Natural killer cell (primary cell): ENCODE data around the gene HSPB9. TPM values are rescaled to one million over a fixed set of nuclear protein-coding genes. Genes with fewer than 3 reads are reported as not detected.

ENCODE experiments used
- ATAC-seq, 3 donors: fragments of 150-1000 bp in 2 of 3; fragments of 200-7000 bp in 1 of 3; cut with Tn5 transposase; 1 replicate in 1 of 3; 2 replicates in 2 of 3; pipeline ENCODE4 v1.10.0; 2021; ENCODE audit warnings: mild to moderate bottlenecking in 2 of 3, moderate library complexity in 2 of 3
- DNase-seq, 2 donors: peaks; one replicate each; pipeline versions ENCODE4 v3.0.0 to v3.0.0-alpha.2; 2013 to 2021; ENCODE audit warnings: mixed read lengths in 1 of 2
- H3K27ac ChIP-seq: one replicate; pipeline ENCODE4 v1.5.1; 2013; ENCODE audit warnings: mild to moderate bottlenecking, low read length
- H3K27me3 ChIP-seq: one replicate; pipeline ENCODE4 v1.6.1; 2013; ENCODE audit warnings: low read length; ENCODE audit not compliant: control insufficient read depth, insufficient read depth
- H3K36me3 ChIP-seq: one replicate; pipeline ENCODE4 v1.6.1; 2013; ENCODE audit warnings: low read length; ENCODE audit not compliant: control insufficient read depth, insufficient read depth
- H3K4me1 ChIP-seq: one replicate; pipeline ENCODE4 v1.6.1; 2013; ENCODE audit warnings: low read length; ENCODE audit not compliant: control insufficient read depth, insufficient read depth
- H3K4me3 ChIP-seq: one replicate; pipeline ENCODE4 v1.5.1; 2013; ENCODE audit warnings: low read length
- H3K9me3 ChIP-seq: one replicate; pipeline ENCODE4 v1.6.1; 2013; ENCODE audit warnings: low read length; ENCODE audit not compliant: control insufficient read depth, insufficient read depth
- H3K27ac Mint-ChIP-seq, 2 donors: one replicate each; pipeline ENCODE4 v1.8.0; 2022; ENCODE audit warnings: mild to moderate bottlenecking in 2 of 2, mixed read lengths in 2 of 2, moderate library complexity in 1 of 2
- H3K27me3 Mint-ChIP-seq, 2 donors: one replicate each; pipeline ENCODE4 v1.8.0; 2022; ENCODE audit warnings: low read depth in 2 of 2, mixed read lengths in 2 of 2
- H3K36me3 Mint-ChIP-seq: one replicate; pipeline ENCODE4 v1.8.0; 2022; ENCODE audit warnings: mixed read lengths
- H3K4me1 Mint-ChIP-seq, 2 donors: one replicate each; pipeline ENCODE4 v1.8.0; 2022; ENCODE audit warnings: mixed read lengths in 2 of 2
- H3K4me3 Mint-ChIP-seq: one replicate; pipeline ENCODE4 v1.8.0; 2022; ENCODE audit warnings: mild to moderate bottlenecking, moderate library complexity, mixed read lengths
- H3K9me3 Mint-ChIP-seq, 2 donors: one replicate each; pipeline ENCODE4 v1.8.0; 2022; ENCODE audit warnings: mixed read lengths in 2 of 2
- WGBS: methylation state at CpG from one replicate; pipeline ENCODE4 v1.1.7; 2013; ENCODE audit warnings: missing lambda C conversion rate; ENCODE audit not compliant: insufficient coverage; 5-methylcytosine and 5-hydroxymethylcytosine counted together
- intact Hi-C: fragments of 100-400 bp; cut with micrococcal nuclease; formaldehyde crosslinking; loops from one replicate; pipeline ENCODE4 v1.14.2; 2022
- total RNA-seq, 4 donors: library from RNA; stranded (reverse); fragments of 120-200 nt in 1 of 4; gene quantifications; one replicate each; pipeline versions ENCODE4 v1.2.3 to v1.2.4, GENCODE V29; 2013 to 2022
- TF ChIP-seq, protein P1 (sequence below): fragments of 200-600 bp; IDR thresholded peaks from one replicate; pipeline ENCODE4 v1.8.0; 2022; ENCODE audit warnings: antibody characterized with exemption

The HSPB9 gene
- total RNA-seq, 3 donors from 2014 or later (not counting 1 experiment from before 2014, with no cell fraction given): not detected

DNA sequence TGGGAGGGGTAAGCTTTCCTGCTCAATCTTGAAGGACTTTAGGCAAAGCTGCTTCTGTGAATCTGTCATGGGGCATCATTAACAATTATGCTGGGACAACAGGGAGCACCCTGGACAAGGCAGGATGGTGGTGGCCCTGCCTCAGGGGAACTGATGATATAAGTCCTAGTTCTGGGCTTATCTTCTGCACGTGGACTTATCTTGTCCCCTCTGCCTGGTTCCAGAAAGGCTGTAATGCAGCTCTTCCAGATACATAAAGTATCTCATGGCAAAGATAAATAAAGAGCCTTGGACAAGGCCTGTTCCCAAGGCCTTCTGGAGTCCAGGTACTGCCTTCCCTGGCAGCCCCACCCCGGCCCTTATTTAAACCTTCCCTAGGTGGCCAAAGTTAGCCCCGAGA lies 18.3 kb upstream of the HSPB9 start:
- H3K4me1 ChIP-seq: peaks cover 11% of the 10 kb centered on the region
- H3K4me3 Mint-ChIP-seq: no peak overlapping the region
- whole genome bisulfite sequencing: 97% methylated on average over 3 of the region's 3 CpGs
- H3K4me3 ChIP-seq: no peak overlapping the region
- no peaks in the 10 kb centered on the region for H3K27me3 ChIP-seq
- ATAC-seq (no peak), DNase-seq (no peak)
- peaks cover 15% of the 10 kb centered on the region for H3K36me3 ChIP-seq
- no peaks in the 10 kb centered on the region for H3K36me3 Mint-ChIP-seq
- H3K9me3 ChIP-seq: no peaks in the 10 kb centered on the region
- peaks cover 4 to 17% of the 10 kb centered on the region in 2 donors for H3K4me1 Mint-ChIP-seq
- TF ChIP-seq, protein P1, sequence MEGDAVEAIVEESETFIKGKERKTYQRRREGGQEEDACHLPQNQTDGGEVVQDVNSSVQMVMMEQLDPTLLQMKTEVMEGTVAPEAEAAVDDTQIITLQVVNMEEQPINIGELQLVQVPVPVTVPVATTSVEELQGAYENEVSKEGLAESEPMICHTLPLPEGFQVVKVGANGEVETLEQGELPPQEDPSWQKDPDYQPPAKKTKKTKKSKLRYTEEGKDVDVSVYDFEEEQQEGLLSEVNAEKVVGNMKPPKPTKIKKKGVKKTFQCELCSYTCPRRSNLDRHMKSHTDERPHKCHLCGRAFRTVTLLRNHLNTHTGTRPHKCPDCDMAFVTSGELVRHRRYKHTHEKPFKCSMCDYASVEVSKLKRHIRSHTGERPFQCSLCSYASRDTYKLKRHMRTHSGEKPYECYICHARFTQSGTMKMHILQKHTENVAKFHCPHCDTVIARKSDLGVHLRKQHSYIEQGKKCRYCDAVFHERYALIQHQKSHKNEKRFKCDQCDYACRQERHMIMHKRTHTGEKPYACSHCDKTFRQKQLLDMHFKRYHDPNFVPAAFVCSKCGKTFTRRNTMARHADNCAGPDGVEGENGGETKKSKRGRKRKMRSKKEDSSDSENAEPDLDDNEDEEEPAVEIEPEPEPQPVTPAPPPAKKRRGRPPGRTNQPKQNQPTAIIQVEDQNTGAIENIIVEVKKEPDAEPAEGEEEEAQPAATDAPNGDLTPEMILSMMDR: no peak
- peaks cover 0 to 4% of the 10 kb centered on the region in 2 donors for H3K27me3 Mint-ChIP-seq
- no peak overlapping the region for H3K27ac ChIP-seq
- no peak overlapping the region for H3K27ac Mint-ChIP-seq
- intact Hi-C loops: no loop called here
- no peaks in the 10 kb centered on the region for H3K9me3 Mint-ChIP-seq

DNA sequence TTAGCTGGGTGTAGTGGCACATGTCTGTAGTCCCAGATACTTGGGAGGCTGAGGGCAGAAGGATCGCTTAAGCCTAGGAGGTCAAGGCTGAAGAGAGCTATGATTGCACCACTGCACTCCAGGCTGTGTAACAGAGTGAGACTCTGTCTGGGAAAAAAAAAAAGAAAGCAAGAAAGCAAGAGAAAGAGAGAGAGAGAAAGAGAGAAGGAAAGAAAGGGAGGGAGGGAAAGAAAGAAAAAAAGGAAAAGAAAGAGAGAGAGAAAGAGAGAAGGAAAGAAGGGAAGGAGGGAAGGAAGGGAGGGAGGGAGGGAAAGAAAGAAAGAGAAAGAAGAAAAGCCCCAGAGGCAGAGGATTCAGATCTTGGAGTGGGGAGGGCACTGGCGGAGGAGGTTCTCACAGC lies 16.6 kb upstream of the HSPB9 start:
- ATAC-seq (no peak), DNase-seq (no peak)
- H3K27ac Mint-ChIP-seq: no peak overlapping the region
- WGBS: 100% methylated on average over 1 of the region's 2 CpGs
- intact Hi-C loops: no loop called here
- no peaks in the 10 kb centered on the region for H3K27me3 Mint-ChIP-seq
- TF ChIP-seq, protein P1: no peak
- no peaks in the 10 kb centered on the region for H3K9me3 Mint-ChIP-seq
- Histone ChIP-seq H3K36me3 (peaks cover 22% of the 10 kb centered on the region), H3K9me3 (no peaks in the 10 kb centered on the region), H3K4me1 (peaks cover 13% of the 10 kb centered on the region), H3K4me3 (no peak overlapping the region), H3K27ac (no peak overlapping the region), H3K27me3 (no peaks in the 10 kb centered on the region)
- no peak overlapping the region for H3K4me3 Mint-ChIP-seq
- H3K4me1 Mint-ChIP-seq: peaks cover 4 to 22% of the 10 kb centered on the region in 2 donors
- no peaks in the 10 kb centered on the region for H3K36me3 Mint-ChIP-seq

DNA sequence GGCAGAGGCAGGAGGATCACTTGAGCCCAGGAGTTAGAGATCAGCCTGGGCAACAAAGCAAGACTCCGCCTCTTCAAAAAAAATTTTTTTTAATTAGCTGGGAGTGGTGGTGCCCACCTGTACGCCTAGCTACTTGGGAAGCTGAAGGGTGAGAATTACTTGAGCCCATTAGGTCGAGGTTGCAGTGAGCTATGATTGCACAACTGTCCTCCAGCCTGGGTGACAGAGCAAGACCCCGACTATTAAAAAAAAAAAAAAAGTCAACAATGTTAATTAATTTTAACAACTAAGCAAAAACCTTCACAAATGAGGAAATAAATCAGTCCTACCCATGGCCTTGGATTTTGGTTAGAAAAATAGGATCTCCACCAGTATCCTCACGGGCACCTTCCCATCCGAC lies 15.5 kb upstream of the HSPB9 start:
- Histone ChIP-seq H3K36me3 (peaks cover 23% of the 10 kb centered on the region), H3K9me3 (no peaks in the 10 kb centered on the region), H3K4me1 (peaks cover 25% of the 10 kb centered on the region), H3K27ac (no peak overlapping the region), H3K27me3 (no peaks in the 10 kb centered on the region), H3K4me3 (no peak overlapping the region)
- Mint-ChIP-seq H3K36me3 (no peaks in the 10 kb centered on the region), H3K4me1 (peaks cover 8 to 21% of the 10 kb centered on the region in 2 donors), H3K27ac (no peak overlapping the region), H3K9me3 (no peaks in the 10 kb centered on the region), H3K27me3 (no peaks in the 10 kb centered on the region), H3K4me3 (peak overlapping the region; percentile 35)
- intact Hi-C loops: no loop called here
- no peak for ATAC-seq
- DNase-seq: no peak
- TF ChIP-seq, protein P1: no peak
- 66% methylated on average over 6 of the region's 6 CpGs for WGBS
